Spleen (tissue), 11 donors: Measurements from ENCODE around the gene ZIC5. TPM values are rescaled to one million over a fixed set of nuclear protein-coding genes. Genes with fewer than 3 reads are reported as not detected.
"Not testable (repeated sequence)": the region's sequence is repeated elsewhere in the genome, so short reads cannot be mapped to it uniquely, and the experiment has no call there.

ENCODE experiments used
- DNase-seq: peaks from one replicate; pipeline ENCODE4 v3.0.0-alpha.2; 2020
- H3K27ac ChIP-seq, 8 donors: fragments of 200-600 bp; sonication (generic) in 7 of 8; 1 replicate in 4 of 8; 2 replicates in 4 of 8; pipeline versions ENCODE4 v1.5.0 to v1.8.0; 2016 to 2021; ENCODE audit warnings: inconsistent platforms in 4 of 8, mild to moderate bottlenecking in 4 of 8, moderate library complexity in 1 of 8
- H3K27me3 ChIP-seq, 7 donors: fragments of 200-600 bp; sonication (generic) in 6 of 7; replicated peaks in 1 of 7; 1 replicate in 4 of 7; 2 replicates in 3 of 7; pipeline versions ENCODE4 v1.5.0 to v1.8.0; 2016 to 2021; ENCODE audit warnings: inconsistent platforms in 3 of 7, mild to moderate bottlenecking in 1 of 7
- H3K36me3 ChIP-seq, 6 donors: fragments of 200-600 bp; sonication (generic) in 5 of 6; 1 replicate in 4 of 6; 2 replicates in 2 of 6; pipeline versions ENCODE4 v1.5.0 to v1.8.0; 2016 to 2021; ENCODE audit warnings: inconsistent platforms in 2 of 6
- H3K4me1 ChIP-seq, 6 donors: fragments of 200-600 bp; sonication (generic) in 5 of 6; 1 replicate in 3 of 6; 2 replicates in 3 of 6; pipeline versions ENCODE4 v1.5.0 to v1.8.0; 2016 to 2021; ENCODE audit warnings: inconsistent platforms in 3 of 6
- H3K4me3 ChIP-seq, 8 donors: fragments of 200-600 bp; sonication (generic) in 7 of 8; 1 replicate in 4 of 8; 2 replicates in 4 of 8; pipeline versions ENCODE4 v1.5.0 to v1.8.0; 2016 to 2021; ENCODE audit warnings: inconsistent platforms in 4 of 8, mild to moderate bottlenecking in 4 of 8, moderate library complexity in 2 of 8
- H3K9me3 ChIP-seq, 8 donors: fragments of 200-600 bp; sonication (generic) in 7 of 8; 1 replicate in 4 of 8; 2 replicates in 4 of 8; pipeline versions ENCODE4 v1.5.0 to v1.8.0; 2016 to 2021; ENCODE audit warnings: inconsistent platforms in 4 of 8
- POLR2A ChIP-seq, 3 donors: fragments of 450-650 bp; IDR thresholded peaks; one replicate each; pipeline ENCODE4 v1.5.1; 2017; ENCODE audit warnings: antibody characterized with exemption in 3 of 3, mild to moderate bottlenecking in 1 of 3
- POLR2AphosphoS5 ChIP-seq, 3 donors: sonication (generic); formaldehyde crosslinking; IDR thresholded peaks; one replicate each; pipeline ENCODE4 v1.5.1; 2017; ENCODE audit warnings: antibody characterized with exemption in 3 of 3
- WGBS, 5 donors: extraction: QIAGEN DNeasy Blood & Tissue Kit in 3 of 5; methylation state at CpG; one replicate each; pipeline versions ENCODE4 v1.1.5 to v1.1.7; 2013 to 2018; 5-methylcytosine and 5-hydroxymethylcytosine counted together
- intact Hi-C: fragments of 100-400 bp; cut with DNase I; formaldehyde crosslinking; loops from one replicate; pipeline ENCODE4 v1.15.0; 2023; ENCODE audit warnings: low total_unique reads
- polyA plus RNA-seq, 3 donors: library from polyadenylated mRNA; stranded (reverse); fragments of 200-250 nt; gene quantifications; one replicate each; pipeline ENCODE4 v1.2.1, GENCODE V29; 2013
- total RNA-seq, 7 donors: library from RNA; depleted of rRNA in 3 of 7; stranded (reverse); fragments of >200 nt in 3 of 7; fragmentation: NEBNext Ultra II Directional in 4 of 7; extraction: Animal tissue kit (Norgen Biotek cat#: 25700) in 4 of 7; gene quantifications; one replicate each; pipeline versions ENCODE4 v1.1.0 to v1.2.1, GENCODE V29; 2016 to 2021
- TF ChIP-seq, protein P1 (sequence below), 11 experiments: fragments of 200-600 bp in 7 of 11; fragments of 450-650 bp in 4 of 11; sonication (generic) in 4 of 11; IDR thresholded peaks in 8 of 11; conservative IDR thresholded peaks in 3 of 11; 1 replicate in 7 of 11; 2 replicates in 4 of 11; pipeline versions ENCODE4 v1.4.0 to v1.8.0; 2016 to 2021; ENCODE audit warnings: antibody characterized with exemption in 11 of 11, inconsistent platforms in 4 of 11, mild to moderate bottlenecking in 1 of 11
- donor health status: healthy with polysubstance abuse.
- donor health status: DM: no; HTN: no; CAD: no; lungs with moderate emphysema.
- donor health status: DM: no; HTN: no; CAD: no.
- donor health status: Bipolar disorder and iron deficiency.
- donor health status: healthy.
- donor health status: DM: no; HTN: no; CAD: no.
- donor health status: DM: yes; HTN: yes; CAD: no.

The ZIC5 gene
- total and polyA plus RNA-seq, 10 donors = not detected

- no peak for DNase-seq
Observed at GRCh38 chr13:99949679-99950413, 21.7 kb downstream of the ZIC5 start.

GRCh38 chr13:99948907-99949678 lies 22.5 kb downstream of the ZIC5 start:
- Histone ChIP-seq H3K36me3 (no peaks in the 10 kb centered on the region), H3K4me1 (no peaks in the 10 kb centered on the region), H3K27ac (no peak overlapping the region), H3K9me3 (no peaks in the 10 kb centered on the region), H3K4me3 (no peak overlapping the region), H3K27me3 (peaks cover 0 to 98% (median 35%) of the 10 kb centered on the region in 7 donors)
- intact Hi-C loops = no loop called here
- 72 to 85% (median 75%) methylated on average over 10 of the region's 10 CpGs for WGBS, 5 donors
- no peak for DNase-seq
- TF ChIP-seq POLR2AphosphoS5 (IDR thresholded peaks at IDR 0.05) (no peak), POLR2A (IDR thresholded peaks at IDR 0.05) (no peak)
- TF ChIP-seq, protein P1, sequence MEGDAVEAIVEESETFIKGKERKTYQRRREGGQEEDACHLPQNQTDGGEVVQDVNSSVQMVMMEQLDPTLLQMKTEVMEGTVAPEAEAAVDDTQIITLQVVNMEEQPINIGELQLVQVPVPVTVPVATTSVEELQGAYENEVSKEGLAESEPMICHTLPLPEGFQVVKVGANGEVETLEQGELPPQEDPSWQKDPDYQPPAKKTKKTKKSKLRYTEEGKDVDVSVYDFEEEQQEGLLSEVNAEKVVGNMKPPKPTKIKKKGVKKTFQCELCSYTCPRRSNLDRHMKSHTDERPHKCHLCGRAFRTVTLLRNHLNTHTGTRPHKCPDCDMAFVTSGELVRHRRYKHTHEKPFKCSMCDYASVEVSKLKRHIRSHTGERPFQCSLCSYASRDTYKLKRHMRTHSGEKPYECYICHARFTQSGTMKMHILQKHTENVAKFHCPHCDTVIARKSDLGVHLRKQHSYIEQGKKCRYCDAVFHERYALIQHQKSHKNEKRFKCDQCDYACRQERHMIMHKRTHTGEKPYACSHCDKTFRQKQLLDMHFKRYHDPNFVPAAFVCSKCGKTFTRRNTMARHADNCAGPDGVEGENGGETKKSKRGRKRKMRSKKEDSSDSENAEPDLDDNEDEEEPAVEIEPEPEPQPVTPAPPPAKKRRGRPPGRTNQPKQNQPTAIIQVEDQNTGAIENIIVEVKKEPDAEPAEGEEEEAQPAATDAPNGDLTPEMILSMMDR (IDR thresholded peaks at IDR 0.05 in 8 of 11, conservative IDR thresholded peaks at IDR 0.05 in 3 of 11) = no peak

More at GRCh38 chr13:99949679-99950413, 21.7 kb downstream of the ZIC5 start:
- no peak overlapping the region for H3K4me3 ChIP-seq
- WGBS, 5 donors = 57 to 69% (median 61%) methylated on average over 8 of the region's 8 CpGs
- H3K27me3 ChIP-seq = peaks cover 0 to 98% (median 37%) of the 10 kb centered on the region in 7 donors
- TF ChIP-seq POLR2AphosphoS5 (IDR thresholded peaks at IDR 0.05) (no peak), POLR2A (IDR thresholded peaks at IDR 0.05) (no peak)
- TF ChIP-seq, protein P1 (IDR thresholded peaks at IDR 0.05 in 8 of 11, conservative IDR thresholded peaks at IDR 0.05 in 3 of 11) = no peak
- no peaks in the 10 kb centered on the region for H3K9me3 ChIP-seq
- no peaks in the 10 kb centered on the region for H3K36me3 ChIP-seq
- no peaks in the 10 kb centered on the region for H3K4me1 ChIP-seq
- H3K27ac ChIP-seq = no peak overlapping the region
- intact Hi-C loops = no loop called here

GRCh38 chr13:99948411-99948810 lies 23.2 kb downstream of the ZIC5 start:
- H3K27me3 ChIP-seq = peaks cover 0 to 98% (median 32%) of the 10 kb centered on the region in 7 donors
- no peak for DNase-seq
- H3K9me3 ChIP-seq = no peaks in the 10 kb centered on the region
- H3K36me3 ChIP-seq = no peaks in the 10 kb centered on the region
- 61 to 84% (median 73%) methylated on average over 4 of the region's 4 CpGs for WGBS, 5 donors
- no peak for TF ChIP-seq POLR2A (IDR thresholded peaks at IDR 0.05)
- TF ChIP-seq, protein P1 (IDR thresholded peaks at IDR 0.05 in 8 of 11, conservative IDR thresholded peaks at IDR 0.05 in 3 of 11) = no peak
- no peak for TF ChIP-seq POLR2AphosphoS5 (IDR thresholded peaks at IDR 0.05)
- H3K4me3 ChIP-seq = no peak overlapping the region
- no peak overlapping the region for H3K27ac ChIP-seq
- intact Hi-C loops = no loop called here
- no peaks in the 10 kb centered on the region for H3K4me1 ChIP-seq

DNA sequence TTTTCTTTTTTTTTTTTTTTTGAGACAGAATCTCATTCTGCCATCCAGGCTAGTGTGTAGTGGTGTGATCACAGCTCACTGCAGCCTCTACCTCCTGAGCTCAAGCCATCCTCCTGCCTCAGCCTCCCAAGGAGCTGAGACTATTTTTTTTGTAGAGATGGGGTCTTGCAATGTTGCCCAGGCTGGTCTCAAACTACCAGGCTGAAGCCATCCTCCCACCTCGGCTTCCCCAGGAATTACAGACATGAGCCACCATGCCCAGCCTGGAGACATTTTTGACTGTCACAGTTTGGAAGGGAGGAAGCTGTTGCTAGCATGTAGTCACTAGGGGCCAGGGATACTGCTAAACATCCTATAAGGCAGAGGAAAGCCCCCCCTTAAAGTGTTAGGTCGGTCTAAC lies 23.9 kb downstream of the ZIC5 start:
- Histone ChIP-seq H3K27ac (no peak overlapping the region), H3K9me3 (no peaks in the 10 kb centered on the region), H3K36me3 (no peaks in the 10 kb centered on the region), H3K4me1 (no peaks in the 10 kb centered on the region), H3K27me3 (peaks cover 0 to 94% (median 25%) of the 10 kb centered on the region in 7 donors), H3K4me3 (no peak overlapping the region)
- TF ChIP-seq POLR2AphosphoS5 (IDR thresholded peaks at IDR 0.05) = no peak
- no peak for TF ChIP-seq POLR2A (IDR thresholded peaks at IDR 0.05)
- TF ChIP-seq, protein P1 (IDR thresholded peaks at IDR 0.05 in 8 of 11, conservative IDR thresholded peaks at IDR 0.05 in 3 of 11) = no peak
- intact Hi-C loops = no loop called here
- no peak for DNase-seq
- 78 to 98% (median 84%) methylated on average over 2 of the region's 2 CpGs for WGBS, 5 donors

DNA sequence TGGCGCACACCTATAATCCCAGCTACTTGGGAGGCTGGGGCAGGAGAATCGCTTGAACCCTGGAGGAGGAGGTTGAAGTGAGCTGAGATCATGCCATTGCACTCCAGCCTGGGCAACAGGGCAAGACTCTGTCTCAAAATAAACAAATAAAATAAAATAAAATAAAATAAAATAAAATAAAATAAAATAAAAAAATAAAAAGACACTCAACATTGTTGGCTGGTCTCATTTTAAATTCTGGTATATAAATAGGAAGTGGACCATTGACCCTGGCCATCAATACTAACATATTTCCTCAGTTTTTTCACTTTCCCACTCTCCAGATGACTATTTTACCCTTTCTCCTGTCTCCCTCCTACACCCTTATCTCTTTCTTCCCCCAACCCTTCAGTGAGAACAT lies 26.1 kb downstream of the ZIC5 start:
- H3K4me3 ChIP-seq, H3K27ac ChIP-seq, DNase-seq, H3K36me3 ChIP-seq, intact Hi-C loops, H3K4me1 ChIP-seq, H3K9me3 ChIP-seq: not testable (repeated sequence)
- WGBS, 5 donors = 92 to 98% (median 95%) methylated on average over 2 of the region's 2 CpGs
- H3K27me3 ChIP-seq = peaks cover 0 to 96% (median 18%) of the 10 kb centered on the region in 7 donors
